Forelimb muscle (tissue), 1 donor: ENCODE data around the gene CAPN8. TPM values are rescaled to one million over a fixed set of nuclear protein-coding genes. Genes with fewer than 3 reads are reported as not detected.

Experiments
- polyA plus RNA-seq: library from polyadenylated mRNA; unstranded; fragments of 120-200 nt; gene quantifications from one replicate; pipeline ENCODE4 v1.2.1, GENCODE V29; 2013; ENCODE audit not compliant: insufficient read length

CAPN8 gene
- polyA plus RNA-seq, 1 donor, result 0.57 TPM

Other genes starting within 250 kb of the CAPN8 start
- 91.7 TPM for gene CAPN2, start 46.8 kb upstream of the CAPN8 start, polyA plus RNA-seq
- gene TP53BP2, start 180.2 kb upstream of the CAPN8 start, polyA plus RNA-seq, result 32.7 TPM